Ovary (tissue), 9 donors: ENCODE measurements around the gene MYBPHL. TPM values are rescaled to one million over a fixed set of nuclear protein-coding genes. Genes with fewer than 3 reads are reported as not detected.

Experiments used
- DNase-seq, 5 donors: peaks; one replicate each; pipeline ENCODE4 v3.0.0-alpha.2; 2019 to 2020
- H3K27ac ChIP-seq, 2 donors: fragments of 200-600 bp; one replicate each; pipeline versions ENCODE4 v1.5.1 to v1.8.0; 2019 to 2022
- H3K27me3 ChIP-seq: fragments of 200-600 bp; one replicate; pipeline ENCODE4 v1.8.0; 2022
- H3K36me3 ChIP-seq: fragments of 200-600 bp; sonication (generic); one replicate; pipeline ENCODE4 v1.5.1; 2019
- H3K4me1 ChIP-seq: one replicate; pipeline ENCODE4 v1.8.1; 2013; ENCODE audit warnings: mild to moderate bottlenecking, moderate library complexity; ENCODE audit not compliant: insufficient read depth
- H3K4me3 ChIP-seq: fragments of 200-600 bp; sonication (generic); one replicate; pipeline ENCODE4 v1.5.1; 2017
- H3K9me3 ChIP-seq, 2 donors: fragments of 200-600 bp in 1 of 2; sonication (generic) in 1 of 2; one replicate each; pipeline versions ENCODE4 v1.5.1 to v1.8.1; 2013 to 2019; ENCODE audit warnings: mild to moderate bottlenecking in 1 of 2, moderate library complexity in 1 of 2
- CTCF ChIP-seq, 3 donors: fragments of 450-650 bp in 2 of 3; fragments of 200-600 bp in 1 of 3; IDR thresholded peaks; one replicate each; pipeline versions ENCODE4 v1.5.1 to v1.8.0; 2016 to 2022; ENCODE audit warnings: antibody characterized with exemption in 3 of 3, mild to moderate bottlenecking in 1 of 3
- EP300 ChIP-seq: sonication (generic); formaldehyde crosslinking; IDR thresholded peaks from one replicate; pipeline ENCODE4 v1.6.1; 2017; ENCODE audit warnings: antibody characterized with exemption
- POLR2A ChIP-seq: fragments of 450-650 bp; IDR thresholded peaks from one replicate; pipeline ENCODE4 v1.6.1; 2017; ENCODE audit warnings: antibody characterized with exemption, mild to moderate bottlenecking, moderate library complexity
- WGBS, 3 donors: extraction: QIAGEN DNeasy Blood & Tissue Kit in 1 of 3; methylation state at CpG; one replicate each; pipeline versions ENCODE4 v1.1.5 to v1.1.7; 2013 to 2017; 5-methylcytosine and 5-hydroxymethylcytosine counted together
- intact Hi-C, 4 donors: fragments of 100-400 bp; cut with DNase I; formaldehyde crosslinking; loops; one replicate each; pipeline versions ENCODE4 v1.11.0 to v1.15.1; 2022 to 2023
- polyA plus RNA-seq, 2 donors: library from polyadenylated mRNA; stranded (reverse); fragments of 200-250 nt in 1 of 2; fragments of 350-450 nt in 1 of 2; fragmentation: Illumina TruSeq in 1 of 2; extraction: RNeasy Lipid Tissue Mini Kit (QIAGEN cat#74804) in 1 of 2; gene quantifications; one replicate each; pipeline ENCODE4 v1.2.3, GENCODE V29; 2013 to 2014
- total RNA-seq, 7 donors: library from RNA; depleted of rRNA in 2 of 7; stranded (reverse); fragments of >200 nt in 2 of 7; fragmentation: NEBNext Ultra II Directional in 3 of 7; extraction: Animal tissue kit (Norgen Biotek cat#: 25700) in 3 of 7; gene quantifications; one replicate each; pipeline versions ENCODE4 v1.1.0 to v1.2.4, GENCODE V29; 2016 to 2023
- donor health status: DM: no; HTN: no; CAD: no; lungs with moderate emphysema.
- donor health status: DM: no; HTN: no; CAD: no.
- donor health status: Bipolar disorder and iron deficiency.
- donor health status: DM: yes; HTN: yes; CAD: no.
- donor health status: DM: no; HTN: no; CAD: no.
- donor health status: DM: yes; HTN: yes; CAD: no.

Gene MYBPHL
- total and polyA plus RNA-seq, 9 donors: 0.38 TPM; not detected in 8

- intact Hi-C loops: no loop called here
- peak in 2 of 5 donors; percentile 19 to 33 for DNase-seq
- Histone ChIP-seq H3K27ac (no peak overlapping the region), H3K9me3 (no peaks in the 10 kb centered on the region), H3K4me1 (peaks cover 4% of the 10 kb centered on the region), H3K27me3 (no peaks in the 10 kb centered on the region), H3K36me3 (no peaks in the 10 kb centered on the region), H3K4me3 (no peak overlapping the region)
- WGBS, 3 donors: 83 to 90% (median 87%) methylated on average over 33 of the region's 33 CpGs
- TF ChIP-seq CTCF (IDR thresholded peaks at IDR 0.05) (no peak), EP300 (no peak), POLR2A (no peak)
Measured at GRCh38 chr1:109250454-109251276, 56.1 kb downstream of the MYBPHL start.

DNA sequence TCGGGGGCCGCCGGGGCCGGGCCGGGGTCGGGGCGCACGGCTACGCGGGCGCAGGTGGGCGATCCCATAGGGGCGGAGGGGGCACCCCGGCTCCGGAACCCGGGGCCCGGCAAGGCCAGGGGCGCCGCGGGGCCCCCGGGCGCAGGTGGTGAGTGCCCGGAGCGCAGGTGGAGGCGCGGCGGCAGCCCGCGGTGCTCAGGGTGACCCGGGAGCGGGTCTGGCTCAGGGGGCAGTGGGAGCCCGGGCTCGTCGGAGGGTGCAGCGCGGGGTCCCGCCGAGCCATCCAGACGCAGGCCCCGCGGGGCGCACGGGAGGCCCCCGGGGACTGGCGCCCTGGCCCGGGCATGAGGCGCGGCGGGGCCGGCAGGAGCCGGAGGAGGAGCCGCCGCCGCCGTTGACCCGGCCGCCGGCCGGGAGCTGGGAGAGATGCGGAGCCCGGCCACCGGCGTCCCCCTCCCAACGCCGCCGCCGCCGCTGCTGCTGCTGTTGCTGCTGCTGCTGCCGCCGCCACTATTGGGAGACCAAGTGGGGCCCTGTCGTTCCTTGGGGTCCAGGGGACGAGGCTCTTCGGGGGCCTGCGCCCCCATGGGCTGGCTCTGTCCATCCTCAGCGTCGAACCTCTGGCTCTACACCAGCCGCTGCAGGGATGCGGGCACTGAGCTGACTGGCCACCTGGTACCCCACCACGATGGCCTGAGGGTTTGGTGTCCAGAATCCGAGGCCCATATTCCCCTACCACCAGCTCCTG is 57.0 kb downstream of the MYBPHL start:
- Histone ChIP-seq H3K4me3 (peak overlapping the region; percentile 59), H3K27me3 (no peaks in the 10 kb centered on the region), H3K4me1 (peaks cover 4% of the 10 kb centered on the region), H3K9me3 (no peaks in the 10 kb centered on the region), H3K27ac (no peak overlapping the region), H3K36me3 (no peaks in the 10 kb centered on the region)
- DNase-seq: peak in 2 of 5 donors; percentile 22 to 35
- TF ChIP-seq CTCF (IDR thresholded peaks at IDR 0.05): no peak
- TF ChIP-seq EP300: no peak
- no peak for TF ChIP-seq POLR2A
- intact Hi-C loops: no loop called here
- WGBS, 3 donors: 2 to 6% (median 3%) methylated on average over 18 to 80 of the region's 80 CpGs

DNA sequence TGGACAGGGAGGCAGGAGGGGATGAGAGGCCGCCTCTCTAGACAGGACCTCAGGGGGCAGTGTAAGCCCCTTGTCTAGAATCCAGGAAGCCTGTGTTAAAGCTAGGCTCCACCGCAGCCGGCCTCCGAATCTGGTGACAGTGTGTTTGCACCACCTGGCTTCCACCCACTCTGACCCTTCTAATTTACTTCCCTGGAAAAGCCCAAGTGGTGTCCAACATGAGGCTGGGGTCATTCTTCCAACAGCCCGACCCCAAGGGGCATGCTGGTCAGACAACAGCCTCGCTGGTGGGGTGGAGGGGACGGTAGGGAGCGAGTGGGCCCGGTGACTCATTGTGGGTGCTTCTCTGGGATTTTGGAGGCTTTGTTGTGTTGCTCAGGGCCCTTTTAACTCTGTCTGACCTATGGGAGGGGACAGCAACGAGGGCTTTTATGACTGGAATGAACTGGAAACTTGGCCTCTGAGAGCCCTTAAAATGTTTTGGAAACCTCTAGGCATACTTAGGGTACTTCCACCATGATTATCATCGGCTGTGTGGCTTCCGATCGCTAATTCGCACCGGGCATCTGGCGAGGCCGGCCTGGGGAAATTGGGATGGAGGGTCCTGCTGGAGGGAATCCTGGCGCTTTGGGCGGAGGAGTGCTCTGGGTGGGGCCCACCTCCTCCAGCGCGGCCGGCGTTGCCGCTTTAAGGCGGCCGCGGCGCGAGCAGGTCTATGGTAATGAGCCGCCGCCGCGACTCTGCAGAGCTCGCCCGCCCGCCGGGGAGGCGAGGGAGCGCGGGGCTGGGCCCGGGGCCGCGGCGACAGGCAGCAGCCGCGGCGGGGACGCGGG is 57.8 kb downstream of the MYBPHL start, which contains the start of gene CELSR2:
Gene CELSR2, plus strand, starts transcription at position 743 of the 833 bp plus-strand sequence. CDS start 541 bp downstream, outside the sequence.
- no peaks in the 10 kb centered on the region for H3K36me3 ChIP-seq
- peaks cover 4% of the 10 kb centered on the region for H3K4me1 ChIP-seq
- no peaks in the 10 kb centered on the region for H3K27me3 ChIP-seq
- TF ChIP-seq POLR2A (no peak), CTCF (IDR thresholded peaks at IDR 0.05) (no peak), EP300 (no peak)
- no peak within 1 kb of the TSS for H3K27ac ChIP-seq
- 10 to 16% (median 15%) methylated on average over 31 to 49 of the region's 49 CpGs for WGBS, 3 donors
- peak within 1 kb of the TSS; percentile 59 for H3K4me3 ChIP-seq
- intact Hi-C loops: no loop called here
- H3K9me3 ChIP-seq: no peaks in the 10 kb centered on the region
- DNase-seq: peak in 3 of 5 donors; percentile 31 to 54 (median 49)

- WGBS, 3 donors: 85 to 95% (median 90%) methylated on average over 7 of the region's 7 CpGs
- no peaks in the 10 kb centered on the region for H3K36me3 ChIP-seq
- H3K4me3 ChIP-seq: no peak overlapping the region
- H3K27ac ChIP-seq: no peak overlapping the region
- DNase-seq: no peak
- no peak for TF ChIP-seq EP300
- no peak for TF ChIP-seq POLR2A
- no peak for TF ChIP-seq CTCF (IDR thresholded peaks at IDR 0.05)
- peaks cover 4% of the 10 kb centered on the region for H3K4me1 ChIP-seq
- intact Hi-C loops: no loop called here
- no peaks in the 10 kb centered on the region for H3K27me3 ChIP-seq
- H3K9me3 ChIP-seq: no peaks in the 10 kb centered on the region
Measured at GRCh38 chr1:109248444-109248796, 58.4 kb downstream of the MYBPHL start.
